ENCODE data around the gene CD247. TPM values are rescaled to one million over a fixed set of nuclear protein-coding genes. Genes with fewer than 3 reads are reported as not detected.
A peak's percentile ranks its signal among the peaks of the same experiment; 100 is the strongest.

CD247 gene
- total and polyA plus RNA-seq, 2 of the 13 experiments (the other 11 are each of a cell fraction or from before 2014, with no cell fraction given): 0.20 TPM; not detected in 1

GRCh38 chr1:167492481-167492910, 25.8 kb downstream of the CD247 start (continued):
- no peak for TF ChIP-seq CC2D1A (CRISPR knock-in tag; IDR thresholded peaks at IDR 0.05)

- TF ChIP-seq CEBPG (CRISPR knock-in tag; IDR thresholded peaks at IDR 0.05) (peak; percentile 80), CEBPB (IDR thresholded peaks at IDR 0.05; ENCODE audit: borderline replicate concordance, low read depth, low read length) (peak; percentile 95), ZNF414 (CRISPR knock-in tag; IDR thresholded peaks at IDR 0.05) (no peak), EHMT2 (IDR thresholded peaks at IDR 0.05; ENCODE audit: borderline replicate concordance, low read depth, low read length) (peak; percentile 49; the same call in 1 of the 2 replicates), ZNF652 (CRISPR knock-in tag; IDR thresholded peaks at IDR 0.05; ENCODE audit: borderline replicate concordance, low read depth) (peak; percentile 84)
- ATAC-seq: peak; percentile 65; the same call in 2 of the 3 replicates
- no peak overlapping the region for H3K4me3 ChIP-seq (replicated peaks in 1 of 3; ENCODE audit: insufficient read depth in 1 of 3, low read depth in 2 of 3, low read length in 3 of 3)
- WGBS (ENCODE audit: low lambda C conversion rate): 40% methylated on average over 12 of the region's 12 CpGs
- no peak overlapping the region for H3K9ac ChIP-seq (ENCODE audit: insufficient read depth, low read depth, low read length)
- no peaks in the 10 kb centered on the region for H3K79me2 ChIP-seq (ENCODE audit: insufficient read depth, low read length)
- no peaks in the 10 kb centered on the region; the same call in 1 of the 2 replicates for H3K4me1 ChIP-seq (ENCODE audit: insufficient read depth, low read length)
- H3K4me2 ChIP-seq (ENCODE audit: low read depth, low read length): no peak overlapping the region
- no peaks in the 10 kb centered on the region for H3K36me3 ChIP-seq (replicated peaks in 1 of 2; ENCODE audit: control insufficient read depth in 1 of 2, insufficient read depth in 2 of 2, low read length in 2 of 2)
- H2AFZ ChIP-seq (ENCODE audit: low read length): no peak overlapping the region
- peaks cover 2 to 21% of the 10 kb centered on the region in 2 experiments; a peak in 4 of 5 replicates for H3K27me3 ChIP-seq (ENCODE audit: control insufficient read depth in 1 of 2, insufficient read depth in 2 of 2, low read length in 2 of 2)
- no TSS peak for BruUV-seq (replicated peaks)
- no peak for FAIRE-seq
- POLR2A ChIA-PET: no interaction called here
- H4K20me1 ChIP-seq (ENCODE audit: insufficient read depth, low read length): no peaks in the 10 kb centered on the region
- in situ Hi-C loops (cut with HindIII; ENCODE audit: extremely low pct_ligation_motif_present, low pct_unique_long_range_greater_than_20kb): no loop called here
- H3K9me3 ChIP-seq (ENCODE audit: low read length): no peaks in the 10 kb centered on the region
- CTCF ChIA-PET (ENCODE audit: low intra/inter-chr PET ratio, low total read pairs): no interaction called here
- no peak overlapping the region for H3K27ac ChIP-seq (ENCODE audit: extremely low read length, insufficient read depth, low read length)
- no peak for DNase-seq (ENCODE audit: low spot score)
- intact Hi-C loops (cut with micrococcal nuclease; ENCODE audit: unreplicated experiment): loop anchor here (1.0 kb wide), 1 partner anchor 22 kb away; no protein-coding TSS in a partner anchor
Measured at GRCh38 chr1:167491586-167492461, 26.5 kb downstream of the CD247 start.
